Kidney capillary endothelial cell (primary cell): Measurements from ENCODE around the gene HERC3.

Experiments
- DNase-seq: peaks from one replicate; pipeline ENCODE4 v3.0.0-alpha.2; 2018; ENCODE audit warnings: low spot score

The HERC3 gene

GRCh38 chr4:88720451-88721428 lies 128.5 kb downstream of the HERC3 start:
- DNase-seq = no peak

GRCh38 chr4:88722276-88722780 lies 130.0 kb downstream of the HERC3 start:
- DNase-seq = no peak

GRCh38 chr4:88722828-88723227 lies 130.5 kb downstream of the HERC3 start:
- DNase-seq = no peak

- DNase-seq = no peak
These were observed 132.1 kb downstream of the HERC3 start for GRCh38 chr4:88724406-88724805.

- DNase-seq = no peak
These were observed 132.9 kb downstream of the HERC3 start for GRCh38 chr4:88725143-88725542.

GRCh38 chr4:88725986-88726385 lies 133.7 kb downstream of the HERC3 start:
- no peak for DNase-seq

- DNase-seq = no peak
These were observed 135.9 kb downstream of the HERC3 start for GRCh38 chr4:88728146-88728545.

GRCh38 chr4:88729146-88729760 lies 137.0 kb downstream of the HERC3 start:
- DNase-seq = no peak

GRCh38 chr4:88730811-88731210 lies 138.5 kb downstream of the HERC3 start:
- DNase-seq = no peak

GRCh38 chr4:88731381-88731780 lies 139.1 kb downstream of the HERC3 start:
- no peak for DNase-seq

- DNase-seq = no peak
These were observed 140.6 kb downstream of the HERC3 start for GRCh38 chr4:88732714-88733368.

- DNase-seq = no peak
These were observed 142.2 kb downstream of the HERC3 start for GRCh38 chr4:88734403-88734949.

GRCh38 chr4:88735564-88735963 lies 143.3 kb downstream of the HERC3 start:
- no peak for DNase-seq

- DNase-seq = no peak
These were observed 144.0 kb downstream of the HERC3 start for GRCh38 chr4:88736264-88736663.

GRCh38 chr4:88737307-88737941 lies 145.1 kb downstream of the HERC3 start:
- DNase-seq = no peak

GRCh38 chr4:88738180-88738579 lies 145.9 kb downstream of the HERC3 start:
- no peak for DNase-seq

GRCh38 chr4:88742561-88742960 lies 150.3 kb downstream of the HERC3 start:
- DNase-seq = no peak

GRCh38 chr4:88743696-88744095 lies 151.4 kb downstream of the HERC3 start:
- no peak for DNase-seq

- DNase-seq = no peak
These were observed 152.3 kb downstream of the HERC3 start for GRCh38 chr4:88744609-88745008.

GRCh38 chr4:88745175-88745574 lies 152.9 kb downstream of the HERC3 start:
- DNase-seq = no peak

GRCh38 chr4:88745581-88746163 lies 153.4 kb downstream of the HERC3 start:
- no peak for DNase-seq
